Right ventricle myocardium inferior (tissue), 1 donor: ENCODE data around the gene MLLT10. TPM values are rescaled to one million over a fixed set of nuclear protein-coding genes. Genes with fewer than 3 reads are reported as not detected.

Source experiments
- ATAC-seq: fragments of 200-7000 bp; cut with Tn5 transposase; one replicate; pipeline ENCODE4 v1.9.1; 2020; ENCODE audit warnings: mild to moderate bottlenecking, moderate library complexity
- DNase-seq: peaks from one replicate; pipeline ENCODE4 v3.0.0; 2021; ENCODE audit errors: missing footprints
- intact Hi-C: fragments of 100-400 bp; cut with DNase I; formaldehyde crosslinking; loops from one replicate; pipeline ENCODE4 v1.11.0; 2022
- total RNA-seq: library from RNA; stranded (reverse); fragmentation: NEBNext Ultra II Directional; extraction: Animal tissue kit (Norgen Biotek cat#: 25700); gene quantifications from one replicate; pipeline ENCODE4 v1.2.1, GENCODE V29; 2021
- donor health status: DM: no; HTN: yes; CAD: no; lungs with severe emphysema.

The MLLT10 gene
- total RNA-seq, 1 donor from 2014 or later, result 18.3 TPM

- DNase-seq (no peak), ATAC-seq (no peak)
- intact Hi-C loops, result loop anchor here (10.0 kb wide), 2 partner anchors 424 to 726 kb away; no protein-coding TSS in a partner anchor
Measured at GRCh38 chr10:21498986-21499385, 35.0 kb upstream of the MLLT10 start.

GRCh38 chr10:21499701-21500577 lies 34.1 kb upstream of the MLLT10 start:
- intact Hi-C loops, result loop anchor here (10.0 kb wide), 2 partner anchors 425 to 725 kb away; no protein-coding TSS in a partner anchor
- no peak for ATAC-seq
- DNase-seq, result peak; percentile 73

- intact Hi-C loops, result no loop called here
- DNase-seq, result no peak
- no peak for ATAC-seq
Measured at GRCh38 chr10:21500578-21500910, 33.5 kb upstream of the MLLT10 start.

GRCh38 chr10:21501091-21501490 lies 32.9 kb upstream of the MLLT10 start:
- ATAC-seq (no peak), DNase-seq (no peak)
- intact Hi-C loops, result no loop called here

GRCh38 chr10:21501731-21502347 lies 32.2 kb upstream of the MLLT10 start:
- intact Hi-C loops, result no loop called here
- ATAC-seq, result no peak
- DNase-seq, result no peak

- intact Hi-C loops, result no loop called here
- no peak for ATAC-seq
- DNase-seq, result no peak
Measured at GRCh38 chr10:21502348-21502740, 31.7 kb upstream of the MLLT10 start.

- DNase-seq, result no peak
- ATAC-seq, result no peak
- intact Hi-C loops, result no loop called here
Measured at GRCh38 chr10:21503542-21503941, 30.5 kb upstream of the MLLT10 start.

- DNase-seq (no peak), ATAC-seq (peak; percentile 47)
- intact Hi-C loops, result no loop called here
Measured at GRCh38 chr10:21505711-21506278, 28.2 kb upstream of the MLLT10 start.

- ATAC-seq, result no peak
- no peak for DNase-seq
- intact Hi-C loops, result no loop called here
Measured at GRCh38 chr10:21506351-21506750, 27.7 kb upstream of the MLLT10 start.

- intact Hi-C loops, result no loop called here
- ATAC-seq (no peak), DNase-seq (no peak)
Measured at GRCh38 chr10:21507150-21507549, 26.9 kb upstream of the MLLT10 start.

GRCh38 chr10:21508706-21509331 lies 25.2 kb upstream of the MLLT10 start:
- no peak for DNase-seq

GRCh38 chr10:21509341-21510240 lies 24.4 kb upstream of the MLLT10 start:
- no peak for DNase-seq
- ATAC-seq, result peak; percentile 43
- intact Hi-C loops, result no loop called here

More at GRCh38 chr10:21508706-21509331, 25.2 kb upstream of the MLLT10 start:
- intact Hi-C loops, result no loop called here
- ATAC-seq, result no peak

GRCh38 chr10:21510241-21511094 lies 23.6 kb upstream of the MLLT10 start:
- DNase-seq, result peak; percentile 50
- intact Hi-C loops, result no loop called here
- peak; percentile 29 for ATAC-seq

- ATAC-seq (no peak), DNase-seq (no peak)
- intact Hi-C loops, result no loop called here
Measured at GRCh38 chr10:21511095-21511570, 22.9 kb upstream of the MLLT10 start.

GRCh38 chr10:21511946-21512572 lies 22.0 kb upstream of the MLLT10 start:
- DNase-seq, result no peak
- intact Hi-C loops, result no loop called here
- no peak for ATAC-seq

- intact Hi-C loops, result no loop called here
- no peak for ATAC-seq
- DNase-seq, result no peak
Measured at GRCh38 chr10:21512573-21513404, 21.2 kb upstream of the MLLT10 start.
